ENCODE measurements around the gene IL25.

The IL25 gene

GRCh38 chr14:23373041-23373440, 432 bp downstream of the IL25 start:
- H3K27me3 ChIP-seq (ENCODE audit: insufficient read depth, low read length, poor library complexity, severe bottlenecking): no peaks in the 10 kb centered on the region
- H3K4me3 ChIP-seq (ENCODE audit: low read length, poor library complexity, severe bottlenecking): no peak overlapping the region
- no peaks in the 10 kb centered on the region for H4K20me1 ChIP-seq (ENCODE audit: insufficient read depth, low read length, poor library complexity, severe bottlenecking)
- H3K36me3 ChIP-seq (ENCODE audit: insufficient read depth, low read length): no peaks in the 10 kb centered on the region
- H3K9me3 ChIP-seq (ENCODE audit: insufficient read depth, low read depth, low read length): no peaks in the 10 kb centered on the region
- no peaks in the 10 kb centered on the region for H3K9me2 ChIP-seq (replicated peaks; ENCODE audit: low read depth, low read length)
- no peaks in the 10 kb centered on the region for H3K79me2 ChIP-seq (ENCODE audit: insufficient read depth, low read length)
- TF ChIP-seq EZH2phosphoT487 (IDR thresholded peaks at IDR 0.05; ENCODE audit: borderline replicate concordance) (no peak), CTCF (conservative IDR thresholded peaks at IDR 0.05; ENCODE audit: low read length) (no peak)
- H3K4me2 ChIP-seq (ENCODE audit: low read depth, low read length, poor library complexity, severe bottlenecking): no peak overlapping the region
- no peak overlapping the region for H3K9ac ChIP-seq (ENCODE audit: low read depth, low read length, poor library complexity, severe bottlenecking)
- H3K4me1 ChIP-seq (ENCODE audit: insufficient read depth, low read length, poor library complexity, severe bottlenecking): no peaks in the 10 kb centered on the region
- H2AFZ ChIP-seq (ENCODE audit: low read length): no peak overlapping the region
- no peaks in the 10 kb centered on the region for H3F3A ChIP-seq (ENCODE audit: low read depth)

- H3K4me1 ChIP-seq (ENCODE audit: insufficient read depth, low read length, poor library complexity, severe bottlenecking): no peaks in the 10 kb centered on the region
- no peak overlapping the region for H2AFZ ChIP-seq (ENCODE audit: low read length)
- no peaks in the 10 kb centered on the region for H3K9me2 ChIP-seq (replicated peaks; ENCODE audit: low read depth, low read length)
- H4K20me1 ChIP-seq (ENCODE audit: insufficient read depth, low read length, poor library complexity, severe bottlenecking): no peaks in the 10 kb centered on the region
- no peak overlapping the region for H3K4me3 ChIP-seq (ENCODE audit: low read length, poor library complexity, severe bottlenecking)
- no peaks in the 10 kb centered on the region for H3K9me3 ChIP-seq (ENCODE audit: insufficient read depth, low read depth, low read length)
- H3K36me3 ChIP-seq (ENCODE audit: insufficient read depth, low read length): no peaks in the 10 kb centered on the region
- H3K27me3 ChIP-seq (ENCODE audit: insufficient read depth, low read length, poor library complexity, severe bottlenecking): no peaks in the 10 kb centered on the region
- no peak overlapping the region for H3K9ac ChIP-seq (ENCODE audit: low read depth, low read length, poor library complexity, severe bottlenecking)
- H3K79me2 ChIP-seq (ENCODE audit: insufficient read depth, low read length): no peaks in the 10 kb centered on the region
- TF ChIP-seq CTCF (conservative IDR thresholded peaks at IDR 0.05; ENCODE audit: low read length) (no peak), EZH2phosphoT487 (IDR thresholded peaks at IDR 0.05; ENCODE audit: borderline replicate concordance) (no peak)
- H3F3A ChIP-seq (ENCODE audit: low read depth): no peaks in the 10 kb centered on the region
- no peak overlapping the region for H3K4me2 ChIP-seq (ENCODE audit: low read depth, low read length, poor library complexity, severe bottlenecking)
These were observed 3.1 kb downstream of the IL25 start for GRCh38 chr14:23375527-23376251.

- no peak for TF ChIP-seq EZH2phosphoT487 (IDR thresholded peaks at IDR 0.05; ENCODE audit: borderline replicate concordance)
- no peak for TF ChIP-seq CTCF (conservative IDR thresholded peaks at IDR 0.05; ENCODE audit: low read length)
- H3F3A ChIP-seq (ENCODE audit: low read depth): no peaks in the 10 kb centered on the region
- no peaks in the 10 kb centered on the region for H3K4me1 ChIP-seq (ENCODE audit: insufficient read depth, low read length, poor library complexity, severe bottlenecking)
- H3K4me2 ChIP-seq (ENCODE audit: low read depth, low read length, poor library complexity, severe bottlenecking): no peak within 1 kb of the TSS
- no peak within 1 kb of the TSS for H2AFZ ChIP-seq (ENCODE audit: low read length)
- no peak within 1 kb of the TSS for H3K4me3 ChIP-seq (ENCODE audit: low read length, poor library complexity, severe bottlenecking)
- H3K9me2 ChIP-seq (replicated peaks; ENCODE audit: low read depth, low read length): no peaks in the 10 kb centered on the region
- no peaks in the 10 kb centered on the region for H3K9me3 ChIP-seq (ENCODE audit: insufficient read depth, low read depth, low read length)
- H3K27me3 ChIP-seq (ENCODE audit: insufficient read depth, low read length, poor library complexity, severe bottlenecking): no peaks in the 10 kb centered on the region
- no peaks in the 10 kb centered on the region for H3K36me3 ChIP-seq (ENCODE audit: insufficient read depth, low read length)
- H3K79me2 ChIP-seq (ENCODE audit: insufficient read depth, low read length): no peaks in the 10 kb centered on the region
- no peaks in the 10 kb centered on the region for H4K20me1 ChIP-seq (ENCODE audit: insufficient read depth, low read length, poor library complexity, severe bottlenecking)
- H3K9ac ChIP-seq (ENCODE audit: low read depth, low read length, poor library complexity, severe bottlenecking): no peak within 1 kb of the TSS
These were observed 4.0 kb downstream of the IL25 start, which contains the start of gene CMTM5 for GRCh38 chr14:23376482-23377197. CMTM5 (plus strand) TSS chr14:23377046; CDS start chr14:23377252, 206 bp downstream.

All from Loucy (cell line).